WTC11 (cell line): Measurements from ENCODE around the gene P3H3. TPM values are rescaled to one million over a fixed set of nuclear protein-coding genes. Genes with fewer than 3 reads are reported as not detected.

Experiments
- ATAC-seq: fragments of 200-7000 bp; cut with Tn5 transposase; 2 replicates; pipeline ENCODE4 v1.10.0; 2021; ENCODE audit warnings: mild to moderate bottlenecking, moderate library complexity
- CTCF ChIA-PET: fragments of 300-600 bp; sonication (Branson Sonifier 250); formaldehyde crosslinking; loops from one replicate; lab custom pipeline; 2021; ENCODE audit warnings: antibody characterized with exemption; lab: Charles Lee
- POLR2A ChIA-PET: fragments of 350-600 bp; sonication (Branson Sonifier 250); formaldehyde crosslinking; loops from one replicate; lab custom pipeline; 2021; ENCODE audit warnings: antibody characterized with exemption; lab: Charles Lee
- DNase-seq: peaks from one replicate; pipeline ENCODE4 v3.0.0; 2021; ENCODE audit warnings: low spot score
- H3K27ac Mint-ChIP-seq: 2 replicates; pipeline ENCODE4 v1.8.0; 2021; ENCODE audit warnings: mixed read lengths
- H3K27me3 Mint-ChIP-seq: 2 replicates; pipeline ENCODE4 v1.8.0; 2021; ENCODE audit warnings: low read depth, mild to moderate bottlenecking, moderate library complexity, mixed read lengths
- H3K36me3 Mint-ChIP-seq: 2 replicates; pipeline ENCODE4 v1.8.0; 2021; ENCODE audit warnings: mixed read lengths
- H3K4me1 Mint-ChIP-seq: 2 replicates; pipeline ENCODE4 v1.8.0; 2022; ENCODE audit warnings: mixed read lengths
- H3K4me3 Mint-ChIP-seq: 2 replicates; pipeline ENCODE4 v1.8.0; 2021; ENCODE audit warnings: mild to moderate bottlenecking, moderate library complexity, mixed read lengths
- H3K9me3 Mint-ChIP-seq: 2 replicates; pipeline ENCODE4 v1.8.0; 2021; ENCODE audit warnings: mixed read lengths
- AR ChIP-seq: fragments of 250-450 bp; sonication (Bioruptor Pico); IDR thresholded peaks from 2 replicates; pipeline ENCODE4 v1.9.0; 2021; ENCODE audit warnings: mild to moderate bottlenecking
- ATF1 ChIP-seq: sonication (generic); formaldehyde crosslinking; IDR thresholded peaks from 2 replicates; pipeline ENCODE4 v1.8.1; 2023; ENCODE audit warnings: mild to moderate bottlenecking, moderate library complexity, missing genetic modification reagents
- ATF6 ChIP-seq: sonication (generic); formaldehyde crosslinking; IDR thresholded peaks from 2 replicates; pipeline ENCODE4 v1.8.1; 2023; ENCODE audit warnings: mild to moderate bottlenecking, missing genetic modification reagents
- ETV6 ChIP-seq: sonication (generic); formaldehyde crosslinking; IDR thresholded peaks from 2 replicates; pipeline ENCODE4 v1.8.1; 2022; ENCODE audit warnings: mild to moderate bottlenecking, missing genetic modification reagents
- FOXP4 ChIP-seq: sonication (generic); formaldehyde crosslinking; IDR thresholded peaks from 2 replicates; pipeline ENCODE4 v1.8.0; 2022; ENCODE audit warnings: mild to moderate bottlenecking, missing genetic modification reagents
- GTF2I ChIP-seq: fragments of 250-450 bp; sonication (Bioruptor Pico); conservative IDR thresholded peaks from 2 replicates; pipeline ENCODE4 v1.4.0; 2021; ENCODE audit warnings: mild to moderate bottlenecking
- HMGXB4 ChIP-seq: sonication (generic); formaldehyde crosslinking; IDR thresholded peaks from 2 replicates; pipeline ENCODE4 v1.8.1; 2023; ENCODE audit warnings: mild to moderate bottlenecking, moderate library complexity, missing genetic modification reagents
- KAT7 ChIP-seq: sonication (generic); formaldehyde crosslinking; IDR thresholded peaks from 2 replicates; pipeline ENCODE4 v1.8.1; 2023; ENCODE audit warnings: missing genetic modification reagents, mild to moderate bottlenecking, borderline replicate concordance
- MXD4 ChIP-seq: fragments of 250-450 bp; sonication (Bioruptor Pico); IDR thresholded peaks from 2 replicates; pipeline ENCODE4 v1.8.0; 2021; ENCODE audit warnings: mild to moderate bottlenecking, moderate library complexity, borderline replicate concordance
- NR2C2 ChIP-seq: sonication (generic); formaldehyde crosslinking; IDR thresholded peaks from 2 replicates; pipeline ENCODE4 v1.8.0; 2022; ENCODE audit warnings: mild to moderate bottlenecking, missing genetic modification reagents
- RELA ChIP-seq: sonication (generic); formaldehyde crosslinking; IDR thresholded peaks from 2 replicates; pipeline ENCODE4 v1.8.1; 2022; ENCODE audit warnings: missing genetic modification reagents, mild to moderate bottlenecking, borderline replicate concordance
- SMAD4 ChIP-seq: sonication (generic); formaldehyde crosslinking; IDR thresholded peaks from 2 replicates; pipeline ENCODE4 v1.8.0; 2022; ENCODE audit warnings: mild to moderate bottlenecking, missing genetic modification reagents
- USF1 ChIP-seq: sonication (generic); formaldehyde crosslinking; IDR thresholded peaks from 2 replicates; pipeline ENCODE4 v1.8.0; 2022; ENCODE audit warnings: mild to moderate bottlenecking, missing genetic modification reagents
- ZNF121 ChIP-seq: sonication (generic); formaldehyde crosslinking; IDR thresholded peaks from 2 replicates; pipeline ENCODE4 v1.8.0; 2023; ENCODE audit warnings: missing genetic modification reagents
- ZNF138 ChIP-seq: sonication (generic); formaldehyde crosslinking; conservative IDR thresholded peaks from 2 replicates; pipeline ENCODE4 v1.8.1; 2022; ENCODE audit warnings: mild to moderate bottlenecking, moderate library complexity, missing genetic modification reagents
- ZNF532 ChIP-seq: fragments of 250-450 bp; sonication (Bioruptor Pico); IDR thresholded peaks from 2 replicates; pipeline ENCODE4 v1.9.0; 2021; ENCODE audit warnings: mild to moderate bottlenecking, borderline replicate concordance
- total RNA-seq: library from RNA; stranded (reverse); gene quantifications from 3 replicates; pipeline ENCODE4 v1.2.3, GENCODE V29; 2021
- TF ChIP-seq, protein P1 (sequence below): sonication (generic); formaldehyde crosslinking; IDR thresholded peaks from 2 replicates; pipeline ENCODE4 v1.8.1; 2023; ENCODE audit warnings: mild to moderate bottlenecking, missing genetic modification reagents, moderate library complexity
- TF ChIP-seq, protein P2 (sequence below): sonication (generic); formaldehyde crosslinking; conservative IDR thresholded peaks from 2 replicates; pipeline ENCODE4 v1.8.1; 2022; ENCODE audit warnings: mild to moderate bottlenecking, missing genetic modification reagents
- TF ChIP-seq, protein P3 (sequence below): sonication (generic); formaldehyde crosslinking; IDR thresholded peaks from 2 replicates; pipeline ENCODE4 v1.8.1; 2022; ENCODE audit warnings: low read depth, mild to moderate bottlenecking, moderate library complexity, missing genetic modification reagents, borderline replicate concordance

Gene P3H3
- total RNA-seq, 1 experiment from 2014 or later: 50.7 TPM

DNA sequence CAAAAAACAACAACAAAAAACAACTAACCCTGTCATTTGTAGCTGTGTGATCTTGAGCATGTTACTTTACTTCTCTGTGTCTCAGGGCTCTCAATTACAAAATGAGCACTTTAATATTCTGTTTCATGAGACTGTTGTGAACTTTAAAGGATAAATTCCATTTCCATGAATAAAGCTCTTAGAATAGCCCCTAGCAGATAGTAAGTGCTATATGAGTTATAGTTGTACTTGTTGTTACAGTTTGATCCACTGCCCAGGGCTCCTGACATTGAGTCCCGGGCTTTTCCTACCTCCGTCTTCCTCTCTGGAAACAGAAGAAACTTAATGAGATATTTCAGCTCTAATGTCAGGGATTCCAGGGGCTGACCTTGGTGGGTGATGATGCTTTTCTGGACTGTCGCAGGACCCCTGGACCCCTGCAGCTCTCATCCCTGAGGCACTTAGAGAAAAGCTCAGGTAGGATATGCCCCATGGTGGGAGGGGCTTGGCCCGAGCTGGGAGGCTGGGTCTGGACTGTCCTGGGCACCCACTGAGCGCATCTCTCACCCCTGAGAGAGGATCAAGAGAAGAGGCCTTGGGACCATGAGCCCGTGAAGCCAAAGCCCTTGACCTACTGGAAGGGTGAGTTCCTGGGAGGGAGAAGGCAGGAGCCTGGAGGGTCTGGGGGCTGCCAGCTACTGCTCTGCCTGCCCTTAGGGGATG lies 5.1 kb downstream of the P3H3 start:
- no peak overlapping the region for H3K4me3 Mint-ChIP-seq
- TF ChIP-seq HMGXB4 (CRISPR knock-in tag) (no peak), ZNF138 (no peak), ATF6 (CRISPR knock-in tag) (no peak), ETV6 (CRISPR knock-in tag) (no peak), KAT7 (CRISPR knock-in tag) (no peak), USF1 (CRISPR knock-in tag) (no peak), MXD4 (no peak), ZNF532 (CRISPR knock-in tag) (no peak), SMAD4 (CRISPR knock-in tag) (no peak), GTF2I (CRISPR knock-in tag) (no peak), FOXP4 (CRISPR knock-in tag) (no peak), RELA (CRISPR knock-in tag) (no peak), AR (CRISPR knock-in tag) (no peak), ZNF121 (CRISPR knock-in tag) (no peak), ATF1 (CRISPR knock-in tag) (no peak), NR2C2 (no peak)
- TF ChIP-seq, protein P1, sequence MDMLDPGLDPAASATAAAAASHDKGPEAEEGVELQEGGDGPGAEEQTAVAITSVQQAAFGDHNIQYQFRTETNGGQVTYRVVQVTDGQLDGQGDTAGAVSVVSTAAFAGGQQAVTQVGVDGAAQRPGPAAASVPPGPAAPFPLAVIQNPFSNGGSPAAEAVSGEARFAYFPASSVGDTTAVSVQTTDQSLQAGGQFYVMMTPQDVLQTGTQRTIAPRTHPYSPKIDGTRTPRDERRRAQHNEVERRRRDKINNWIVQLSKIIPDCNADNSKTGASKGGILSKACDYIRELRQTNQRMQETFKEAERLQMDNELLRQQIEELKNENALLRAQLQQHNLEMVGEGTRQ: no peak
- TF ChIP-seq, protein P2, sequence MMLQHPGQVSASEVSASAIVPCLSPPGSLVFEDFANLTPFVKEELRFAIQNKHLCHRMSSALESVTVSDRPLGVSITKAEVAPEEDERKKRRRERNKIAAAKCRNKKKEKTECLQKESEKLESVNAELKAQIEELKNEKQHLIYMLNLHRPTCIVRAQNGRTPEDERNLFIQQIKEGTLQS (CRISPR knock-in tag): no peak
- TF ChIP-seq, protein P3, sequence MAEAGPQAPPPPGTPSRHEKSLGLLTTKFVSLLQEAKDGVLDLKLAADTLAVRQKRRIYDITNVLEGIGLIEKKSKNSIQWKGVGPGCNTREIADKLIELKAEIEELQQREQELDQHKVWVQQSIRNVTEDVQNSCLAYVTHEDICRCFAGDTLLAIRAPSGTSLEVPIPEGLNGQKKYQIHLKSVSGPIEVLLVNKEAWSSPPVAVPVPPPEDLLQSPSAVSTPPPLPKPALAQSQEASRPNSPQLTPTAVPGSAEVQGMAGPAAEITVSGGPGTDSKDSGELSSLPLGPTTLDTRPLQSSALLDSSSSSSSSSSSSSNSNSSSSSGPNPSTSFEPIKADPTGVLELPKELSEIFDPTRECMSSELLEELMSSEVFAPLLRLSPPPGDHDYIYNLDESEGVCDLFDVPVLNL: no peak
- H3K9me3 Mint-ChIP-seq: no peaks in the 10 kb centered on the region
- ChIA-PET POLR2A (interaction anchor here (1.5 kb wide), 1 partner anchor 16 kb away, joined by 6 read pairs; no protein-coding TSS in a partner anchor), CTCF (interaction anchor here (3.3 to 8.9 kb wide), 4 partner anchors 19 to 80 kb away, joined by 13 to 110 read pairs (median 50); partner anchors contain the start of genes CDCA3, LAG3, MLF2 and PTMS)
- H3K27me3 Mint-ChIP-seq: no peaks in the 10 kb centered on the region
- DNase-seq (no peak), ATAC-seq (no peak)
- H3K36me3 Mint-ChIP-seq: peaks cover 51% of the 10 kb centered on the region
- H3K4me1 Mint-ChIP-seq: peaks cover 18% of the 10 kb centered on the region
- no peak overlapping the region for H3K27ac Mint-ChIP-seq
